NCI-H510A treated with DMSO at 0.1 percent for 48 hours (cell line): ENCODE data around the gene PRRC2C.

Experiments used
- DNase-seq: peaks from one replicate; lab custom pipeline; 2025; lab: John Stamatoyannopoulos, UW

PRRC2C gene

DNA sequence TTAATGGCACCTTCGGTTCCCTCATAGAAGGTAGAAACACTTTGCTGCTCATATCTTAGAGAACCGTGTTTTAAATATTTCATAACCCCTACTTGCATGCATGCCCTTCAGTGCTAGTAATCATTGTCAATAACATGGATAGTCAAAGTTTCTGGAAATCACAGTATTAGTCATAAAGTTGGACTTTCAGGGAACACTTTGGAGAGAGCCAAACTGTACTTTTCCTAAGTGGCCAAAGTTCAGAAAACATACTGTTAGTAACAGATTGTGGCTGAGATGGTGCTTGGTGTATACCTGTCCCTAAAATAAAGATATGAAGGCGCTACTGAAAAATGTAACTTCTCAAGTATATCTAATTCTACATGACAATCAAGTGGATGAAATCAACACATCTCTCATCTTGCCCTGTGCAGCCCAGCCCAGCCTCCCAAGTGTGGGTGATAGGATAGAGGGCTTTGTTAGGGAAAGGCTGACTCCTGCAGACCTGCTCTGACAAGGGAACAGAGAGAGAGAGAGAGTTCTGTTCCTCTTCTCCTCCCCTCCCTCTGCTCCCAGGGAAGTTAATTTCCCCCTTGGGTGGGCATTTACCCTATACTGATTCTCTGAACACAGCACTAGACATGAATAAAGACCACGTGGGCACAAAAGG, 152.7 kb downstream of the PRRC2C start:
- DNase-seq, result no peak

DNA sequence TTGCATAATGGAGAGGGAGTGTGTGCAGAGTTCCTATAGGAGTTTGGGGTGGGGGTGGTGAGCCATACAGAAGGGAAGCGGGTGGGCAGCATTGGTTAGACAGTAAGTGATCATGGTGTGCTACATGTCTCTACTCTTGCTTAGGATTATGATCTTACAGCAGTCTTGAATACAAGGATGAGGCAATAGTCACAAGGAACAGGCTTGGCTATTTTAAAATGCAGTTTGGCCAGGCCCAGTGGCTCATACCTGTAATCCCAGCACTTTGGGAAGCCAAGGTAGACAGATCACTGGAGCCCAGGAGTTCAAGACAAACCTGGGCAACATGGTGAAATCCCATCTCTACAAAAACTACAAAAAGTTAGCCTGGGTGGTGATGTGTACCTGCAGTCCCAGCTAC, 154.9 kb downstream of the PRRC2C start:
- no peak for DNase-seq

DNA sequence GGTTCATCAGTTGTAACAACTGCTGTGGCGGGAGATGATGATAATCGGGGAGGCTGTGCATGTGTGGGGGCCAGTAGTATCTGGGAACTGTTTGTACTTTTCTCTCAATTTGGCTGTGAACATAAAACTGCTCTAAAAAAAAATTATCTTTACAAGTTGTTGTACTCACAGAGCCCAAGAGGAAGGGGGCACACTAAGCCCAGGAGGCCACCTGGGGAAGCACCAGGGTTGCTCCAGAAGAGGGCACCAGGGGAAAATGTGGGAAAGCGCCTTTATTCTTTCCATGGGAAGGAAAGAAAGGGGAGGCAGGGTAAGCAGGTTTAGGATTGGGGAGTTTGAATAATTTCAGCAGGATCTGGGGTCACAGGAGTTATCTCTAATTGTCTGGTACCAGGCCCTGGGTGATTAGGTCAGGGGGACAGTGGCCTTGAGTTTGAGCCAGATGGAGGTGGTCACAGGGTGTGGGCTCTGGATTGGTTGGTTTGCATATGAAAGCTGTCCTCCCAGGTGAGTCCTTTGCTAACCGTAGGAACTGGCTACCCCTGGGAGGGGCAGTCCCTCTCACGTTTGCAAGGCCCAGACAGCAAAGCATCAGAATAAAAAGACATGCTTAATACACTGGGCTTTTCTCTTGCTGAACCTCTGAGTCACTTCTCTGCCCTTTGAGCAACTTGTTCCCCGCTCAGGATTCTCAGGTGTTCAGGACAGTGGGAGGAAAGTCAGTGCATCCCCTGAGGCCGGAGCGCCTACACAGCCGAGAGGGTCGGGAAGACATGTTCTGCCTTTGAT, 155.9 kb downstream of the PRRC2C start:
- no peak for DNase-seq

DNA sequence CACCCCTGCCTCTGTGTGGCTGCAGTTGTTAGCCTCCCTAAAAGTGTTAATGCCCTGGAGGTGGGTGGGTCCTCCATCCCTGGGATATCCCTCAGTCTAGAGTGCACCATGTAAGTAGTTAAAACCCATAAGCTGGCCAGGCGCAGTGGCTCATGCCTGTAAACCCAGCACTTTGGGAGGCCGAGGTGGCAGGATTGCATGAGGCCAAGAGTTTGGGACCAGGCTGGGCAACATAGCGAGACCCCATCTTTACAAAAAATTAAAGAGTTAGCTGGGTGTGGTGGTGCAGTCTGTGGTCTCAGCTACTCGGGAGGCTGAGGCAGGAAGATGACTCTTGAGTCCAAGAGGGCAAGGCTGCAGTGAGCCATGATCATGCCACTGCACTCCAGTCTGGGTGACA, 156.9 kb downstream of the PRRC2C start:
- no peak for DNase-seq
